GM12878 (cell line): ENCODE measurements around the gene FMNL2. TPM values are rescaled to one million over a fixed set of nuclear protein-coding genes. Genes with fewer than 3 reads are reported as not detected.

Experiments
- ATAC-seq: fragments of 200-7000 bp; cut with Tn5 transposase; 3 replicates; pipeline ENCODE4 v1.9.1; 2020; ENCODE audit warnings: mild to moderate bottlenecking, moderate library complexity
- BruUV-seq: library from RNA; stranded (reverse); fragments of 400-500 nt; replicated peaks from 2 replicates; lab custom pipeline; 2021; lab: Mats Ljungman, UMichigan
- CTCF ChIA-PET: fragments of 300-600 bp; sonication (Branson Sonifier 250); formaldehyde crosslinking; extraction: SDS; loops from one replicate; lab custom pipeline; 2021; ENCODE audit warnings: inconsistent platforms; lab: Yijun Ruan, JAX
- POLR2A ChIA-PET: fragments of 350-600 bp; formaldehyde crosslinking; extraction: SDS; loops from one replicate; lab custom pipeline; 2021; ENCODE audit warnings: inconsistent platforms; lab: Charles Lee
- RAD21 ChIA-PET: fragments of 300-600 bp; sonication (Branson Sonifier 250); formaldehyde crosslinking; loops from one replicate; lab custom pipeline; 2023; ENCODE audit warnings: antibody characterized with exemption; ENCODE audit not compliant: unreplicated experiment; lab: Charles Lee
- SMC1A ChIA-PET: fragments of 300-600 bp; sonication (Branson Sonifier 250); formaldehyde crosslinking; loops from one replicate; lab custom pipeline; 2023; ENCODE audit not compliant: unreplicated experiment, uncharacterized antibody; lab: Charles Lee
- DNase-seq: peaks from one replicate; pipeline ENCODE4 v3.0.0-alpha.2; 2011; ENCODE audit warnings: low read depth, low spot score
- FAIRE-seq: peaks from 3 replicates; lab custom pipeline; 2011; peaks lifted over from hg19 to GRCh38; lab: Jason Lieb, UNC
- H2AFZ ChIP-seq: 2 replicates; pipeline ENCODE4 v1.6.0; 2011; ENCODE audit warnings: low read depth, low read length, control low read depth; ENCODE audit not compliant: control insufficient read depth
- H3K27ac ChIP-seq: 2 replicates; pipeline ENCODE4 v1.5.1; 2011; ENCODE audit warnings: control low read depth; ENCODE audit not compliant: control insufficient read depth, insufficient read depth
- H3K27me3 ChIP-seq, 2 experiments: replicated peaks in 1 of 2; 2 replicates each; pipeline versions ENCODE4 v1.6.0 to v1.6.1; 2011; ENCODE audit warnings: low read length in 1 of 2; ENCODE audit not compliant: control insufficient read depth in 2 of 2, insufficient read depth in 2 of 2
- H3K36me3 ChIP-seq, 2 experiments: 2 replicates each; pipeline ENCODE4 v1.5.1; 2011; ENCODE audit warnings: low read length in 1 of 2; ENCODE audit not compliant: control insufficient read depth in 2 of 2, insufficient read depth in 2 of 2
- H3K4me1 ChIP-seq: 2 replicates; pipeline ENCODE4 v1.6.1; 2011; ENCODE audit warnings: mild to moderate bottlenecking, low read length, moderate library complexity, mixed read lengths; ENCODE audit not compliant: control insufficient read depth, insufficient read depth
- H3K4me2 ChIP-seq: 2 replicates; pipeline ENCODE4 v1.6.0; 2011; ENCODE audit warnings: control low read depth; ENCODE audit not compliant: control insufficient read depth, insufficient read depth
- H3K4me3 ChIP-seq: fragments of 200-600 bp; sonication (generic); 2 replicates; pipeline ENCODE4 v1.5.1; 2016
- H3K79me2 ChIP-seq: 2 replicates; pipeline ENCODE4 v1.6.0; 2011; ENCODE audit warnings: low read length; ENCODE audit not compliant: control insufficient read depth, insufficient read depth
- H3K9ac ChIP-seq: 2 replicates; pipeline ENCODE4 v1.8.0; 2011; ENCODE audit warnings: low read length, control low read depth, mixed read lengths; ENCODE audit not compliant: control insufficient read depth, insufficient read depth
- H3K9me3 ChIP-seq: replicated peaks from 3 replicates; pipeline ENCODE4 v1.5.1; 2011; ENCODE audit warnings: mild to moderate bottlenecking, low read length; ENCODE audit not compliant: control insufficient read depth, insufficient read depth
- H4K20me1 ChIP-seq: 2 replicates; pipeline ENCODE4 v1.6.0; 2011; ENCODE audit not compliant: control insufficient read depth, insufficient read depth
- CBFB ChIP-seq: IDR thresholded peaks from 2 replicates; pipeline ENCODE4 v1.6.1; 2016; ENCODE audit warnings: antibody characterized with exemption, low read depth
- FOXK2 ChIP-seq: fragments of 450-650 bp; IDR thresholded peaks from 2 replicates; pipeline ENCODE4 v1.6.1; 2017; ENCODE audit warnings: mild to moderate bottlenecking, moderate library complexity
- GABPA ChIP-seq: IDR thresholded peaks from 2 replicates; pipeline ENCODE4 v1.6.1; 2014; ENCODE audit warnings: antibody characterized with exemption, low read depth, mild to moderate bottlenecking, inconsistent platforms
- KLF5 ChIP-seq: fragments of 450-650 bp; IDR thresholded peaks from 2 replicates; pipeline ENCODE4 v1.6.1; 2014; ENCODE audit warnings: mild to moderate bottlenecking; ENCODE audit not compliant: partially characterized antibody
- MTA2 ChIP-seq: fragments of 450-650 bp; IDR thresholded peaks from 2 replicates; pipeline ENCODE4 v1.6.1; 2016; ENCODE audit warnings: low read depth, mild to moderate bottlenecking, moderate library complexity
- POLR2AphosphoS5 ChIP-seq: IDR thresholded peaks from 2 replicates; pipeline ENCODE4 v1.6.1; 2011; ENCODE audit warnings: mild to moderate bottlenecking, low read length, inconsistent platforms
- POU2F2 ChIP-seq: IDR thresholded peaks from 3 replicates; pipeline ENCODE4 v1.6.1; 2011; ENCODE audit warnings: low read depth, mild to moderate bottlenecking, low read length, borderline replicate concordance
- RBBP5 ChIP-seq: fragments of 200-600 bp; sonication (generic); conservative IDR thresholded peaks from 2 replicates; pipeline ENCODE4 v1.6.1; 2016
- RELA ChIP-seq: fragments of 450-650 bp; IDR thresholded peaks from 2 replicates; pipeline ENCODE4 v1.8.0; 2014; ENCODE audit warnings: borderline replicate concordance; ENCODE audit not compliant: partially characterized antibody
- SRF ChIP-seq, 2 experiments: IDR thresholded peaks; 2 replicates each; pipeline ENCODE4 v1.6.1; 2011; ENCODE audit warnings: low read depth in 2 of 2, low read length in 2 of 2, mild to moderate bottlenecking in 1 of 2, moderate library complexity in 1 of 2
- TAF1 ChIP-seq: IDR thresholded peaks from 2 replicates; pipeline ENCODE4 v1.6.1; 2011; ENCODE audit warnings: mild to moderate bottlenecking, low read depth, low read length, borderline replicate concordance
- TCF12 ChIP-seq: IDR thresholded peaks from 2 replicates; pipeline ENCODE4 v1.6.1; 2011; ENCODE audit warnings: low read depth, mild to moderate bottlenecking, low read length
- ZNF687 ChIP-seq: fragments of 450-650 bp; IDR thresholded peaks from 2 replicates; pipeline ENCODE4 v1.6.1; 2017; ENCODE audit warnings: mild to moderate bottlenecking, moderate library complexity
- WGBS: methylation state at CpG from one replicate; pipeline ENCODE4 v1.1.6; 2016; ENCODE audit warnings: low lambda C conversion rate; ENCODE audit not compliant: insufficient replicate concordance, insufficient coverage; ENCODE audit errors: missing lambda C conversion rate; 5-methylcytosine and 5-hydroxymethylcytosine counted together
- in situ Hi-C: fragments of 300-500 bp; cut with MboI; formaldehyde crosslinking; loops from 9 replicates; pipeline ENCODE4 v1.14.3; 2018; ENCODE audit warnings: mixed read lengths
- intact Hi-C: fragments of 100-400 bp; cut with micrococcal nuclease; formaldehyde crosslinking; loops from one replicate; pipeline ENCODE4 v1.14.2; 2022; ENCODE audit not compliant: unreplicated experiment
- polyA plus RNA-seq, 11 experiments: library from polyadenylated mRNA; depleted of rRNA in 4 of 11; unstranded in 6 of 11; stranded (reverse) in 5 of 11; fragments of >200 nt; fragmentation: Nextera tagmentation in 4 of 11; fragmentation: Illumina TruSeq in 1 of 11; extraction: Ambion mirVana in 4 of 11; extraction: Trizol in 1 of 11; gene quantifications; 1 replicate in 1 of 11; 2 replicates in 10 of 11; pipeline versions ENCODE4 v1.2.1 to v1.2.3, GENCODE V29; 2011 to 2016; ENCODE audit warnings: inconsistent platforms in 2 of 11, missing spikeins in 2 of 11, low read depth in 1 of 11
- total RNA-seq, 4 experiments: library from RNA; depleted of rRNA in 3 of 4; stranded (reverse); fragments of >200 nt in 3 of 4; fragmentation: Illumina TruSeq in 1 of 4; extraction: Trizol in 1 of 4; gene quantifications; 2 replicates each; pipeline versions ENCODE4 v1.2.1 to v1.2.3, GENCODE V29; 2013 to 2021
- TF ChIP-seq, protein P1 (sequence below): fragments of 150-350 bp; IDR thresholded peaks from 2 replicates; pipeline ENCODE4 v1.6.1; 2016; ENCODE audit warnings: low read depth, low read length
- TF ChIP-seq, protein P2 (sequence below): fragments of 450-650 bp; IDR thresholded peaks from 2 replicates; pipeline ENCODE4 v1.6.1; 2017; ENCODE audit warnings: mild to moderate bottlenecking

The FMNL2 gene
- total and polyA plus RNA-seq, 10 of the 15 experiments (the other 5 are each of a cell fraction or from before 2014, with no cell fraction given), result 0.13 to 9.9 (median 0.35) TPM

- no peak for ATAC-seq
- POLR2A ChIA-PET, result no interaction called here
- intact Hi-C loops, result no loop called here
- no peak for TF ChIP-seq KLF5
- no peak for TF ChIP-seq TAF1
- no peak for TF ChIP-seq TCF12
- TF ChIP-seq POLR2AphosphoS5, result no peak
- TF ChIP-seq FOXK2, result no peak
- TF ChIP-seq RELA, result no peak
- no peak for TF ChIP-seq MTA2
- TF ChIP-seq ZNF687, result no peak
- no peak for TF ChIP-seq RBBP5
- TF ChIP-seq, protein P1, sequence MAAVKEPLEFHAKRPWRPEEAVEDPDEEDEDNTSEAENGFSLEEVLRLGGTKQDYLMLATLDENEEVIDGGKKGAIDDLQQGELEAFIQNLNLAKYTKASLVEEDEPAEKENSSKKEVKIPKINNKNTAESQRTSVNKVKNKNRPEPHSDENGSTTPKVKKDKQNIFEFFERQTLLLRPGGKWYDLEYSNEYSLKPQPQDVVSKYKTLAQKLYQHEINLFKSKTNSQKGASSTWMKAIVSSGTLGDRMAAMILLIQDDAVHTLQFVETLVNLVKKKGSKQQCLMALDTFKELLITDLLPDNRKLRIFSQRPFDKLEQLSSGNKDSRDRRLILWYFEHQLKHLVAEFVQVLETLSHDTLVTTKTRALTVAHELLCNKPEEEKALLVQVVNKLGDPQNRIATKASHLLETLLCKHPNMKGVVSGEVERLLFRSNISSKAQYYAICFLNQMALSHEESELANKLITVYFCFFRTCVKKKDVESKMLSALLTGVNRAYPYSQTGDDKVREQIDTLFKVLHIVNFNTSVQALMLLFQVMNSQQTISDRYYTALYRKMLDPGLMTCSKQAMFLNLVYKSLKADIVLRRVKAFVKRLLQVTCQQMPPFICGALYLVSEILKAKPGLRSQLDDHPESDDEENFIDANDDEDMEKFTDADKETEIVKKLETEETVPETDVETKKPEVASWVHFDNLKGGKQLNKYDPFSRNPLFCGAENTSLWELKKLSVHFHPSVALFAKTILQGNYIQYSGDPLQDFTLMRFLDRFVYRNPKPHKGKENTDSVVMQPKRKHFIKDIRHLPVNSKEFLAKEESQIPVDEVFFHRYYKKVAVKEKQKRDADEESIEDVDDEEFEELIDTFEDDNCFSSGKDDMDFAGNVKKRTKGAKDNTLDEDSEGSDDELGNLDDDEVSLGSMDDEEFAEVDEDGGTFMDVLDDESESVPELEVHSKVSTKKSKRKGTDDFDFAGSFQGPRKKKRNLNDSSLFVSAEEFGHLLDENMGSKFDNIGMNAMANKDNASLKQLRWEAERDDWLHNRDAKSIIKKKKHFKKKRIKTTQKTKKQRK, result no peak
- TF ChIP-seq POU2F2, result no peak
- TF ChIP-seq, protein P2, sequence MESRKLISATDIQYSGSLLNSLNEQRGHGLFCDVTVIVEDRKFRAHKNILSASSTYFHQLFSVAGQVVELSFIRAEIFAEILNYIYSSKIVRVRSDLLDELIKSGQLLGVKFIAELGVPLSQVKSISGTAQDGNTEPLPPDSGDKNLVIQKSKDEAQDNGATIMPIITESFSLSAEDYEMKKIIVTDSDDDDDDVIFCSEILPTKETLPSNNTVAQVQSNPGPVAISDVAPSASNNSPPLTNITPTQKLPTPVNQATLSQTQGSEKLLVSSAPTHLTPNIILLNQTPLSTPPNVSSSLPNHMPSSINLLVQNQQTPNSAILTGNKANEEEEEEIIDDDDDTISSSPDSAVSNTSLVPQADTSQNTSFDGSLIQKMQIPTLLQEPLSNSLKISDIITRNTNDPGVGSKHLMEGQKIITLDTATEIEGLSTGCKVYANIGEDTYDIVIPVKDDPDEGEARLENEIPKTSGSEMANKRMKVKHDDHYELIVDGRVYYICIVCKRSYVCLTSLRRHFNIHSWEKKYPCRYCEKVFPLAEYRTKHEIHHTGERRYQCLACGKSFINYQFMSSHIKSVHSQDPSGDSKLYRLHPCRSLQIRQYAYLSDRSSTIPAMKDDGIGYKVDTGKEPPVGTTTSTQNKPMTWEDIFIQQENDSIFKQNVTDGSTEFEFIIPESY, result no peak
- no peak for TF ChIP-seq GABPA
- TF ChIP-seq SRF (IDR thresholded peaks at IDR 0.05; ENCODE audit: low read depth in 2 of 2, low read length in 2 of 2), result no peak
- no peak for TF ChIP-seq CBFB
Measured at GRCh38 chr2:152587187-152587947, 252.4 kb downstream of the FMNL2 start.

More at GRCh38 chr2:152587187-152587947, 252.4 kb downstream of the FMNL2 start:
- no TSS peak for BruUV-seq
- no peak overlapping the region for H3K27ac ChIP-seq
- H3K27me3 ChIP-seq, result no peaks in the 10 kb centered on the region
- ChIA-PET CTCF (no interaction called here), SMC1A (no interaction called here), RAD21 (no interaction called here)
- FAIRE-seq (no peak), DNase-seq (no peak)
- in situ Hi-C loops, result no loop called here
- no peaks in the 10 kb centered on the region for H3K9me3 ChIP-seq
- no peaks in the 10 kb centered on the region for H4K20me1 ChIP-seq
- H3K79me2 ChIP-seq, result no peaks in the 10 kb centered on the region
- H3K36me3 ChIP-seq, result no peaks in the 10 kb centered on the region; a peak in 1 of 4 replicates
- no peak overlapping the region for H3K4me3 ChIP-seq
- WGBS, result 33% methylated on average over 7 of the region's 7 CpGs
- H3K4me2 ChIP-seq, result no peak overlapping the region
- no peak overlapping the region for H2AFZ ChIP-seq
- no peaks in the 10 kb centered on the region for H3K4me1 ChIP-seq
- H3K9ac ChIP-seq, result no peak overlapping the region
